Pancreas (tissue), 10 donors: Measurements from ENCODE around the gene TRIM17. TPM values are rescaled to one million over a fixed set of nuclear protein-coding genes. Genes with fewer than 3 reads are reported as not detected.

Experiments
- ATAC-seq, 4 donors: fragments of 200-7000 bp; cut with Tn5 transposase; one replicate each; pipeline versions ENCODE4 v1.8.0 to v1.9.1; 2020; ENCODE audit warnings: mild to moderate bottlenecking in 4 of 4, moderate library complexity in 4 of 4
- DNase-seq, 6 donors: peaks; one replicate each; pipeline ENCODE4 v3.0.0-alpha.2; 2020
- FAIRE-seq: peaks from 2 replicates; lab custom pipeline; 2012; peaks lifted over from hg19 to GRCh38; lab: Jason Lieb, UNC
- H3K27ac ChIP-seq, 4 donors: fragments of 200-600 bp; sonication (generic); 1 replicate in 3 of 4; 2 replicates in 1 of 4; pipeline versions ENCODE4 v1.5.0 to v1.8.0; 2020
- H3K27me3 ChIP-seq, 4 donors: fragments of 200-600 bp; one replicate each; pipeline ENCODE4 v1.8.0; 2021
- H3K36me3 ChIP-seq, 3 donors: fragments of 200-600 bp; sonication (generic) in 1 of 3; one replicate each; pipeline versions ENCODE4 v1.5.0 to v1.8.0; 2020 to 2021
- H3K4me1 ChIP-seq, 3 donors: fragments of 200-600 bp; one replicate each; pipeline ENCODE4 v1.8.0; 2021
- H3K4me3 ChIP-seq, 4 donors: fragments of 200-600 bp; sonication (generic) in 2 of 4; one replicate each; pipeline versions ENCODE4 v1.5.0 to v1.8.0; 2020 to 2021
- H3K9me3 ChIP-seq, 4 donors: fragments of 200-600 bp; one replicate each; pipeline ENCODE4 v1.8.0; 2021
- WGBS, 2 donors: extraction: QIAGEN DNeasy Blood & Tissue Kit; methylation state at CpG; one replicate each; pipeline ENCODE4 v1.1.7; 2013; 5-methylcytosine and 5-hydroxymethylcytosine counted together
- intact Hi-C, 3 donors: fragments of 100-400 bp; cut with DNase I; formaldehyde crosslinking; loops; one replicate each; pipeline versions ENCODE4 v1.11.1 to v1.14.2; 2022
- polyA plus RNA-seq, 2 donors: library from polyadenylated mRNA; stranded (reverse); fragments of 200-250 nt; gene quantifications; one replicate each; pipeline ENCODE4 v1.2.3, GENCODE V29; 2013
- total RNA-seq, 6 donors: library from RNA; stranded (reverse); fragmentation: NEBNext Ultra II Directional in 4 of 6; extraction: Animal tissue kit (Norgen Biotek cat#: 25700) in 4 of 6; gene quantifications; one replicate each; pipeline versions ENCODE4 v1.2.1 to v1.2.4, GENCODE V29; 2021 to 2023
- TF ChIP-seq, protein P1 (sequence below), 4 donors: fragments of 200-600 bp; sonication (generic) in 3 of 4; IDR thresholded peaks; one replicate each; pipeline versions ENCODE4 v1.5.0 to v1.8.0; 2021; ENCODE audit warnings: antibody characterized with exemption in 4 of 4
- donor health status: healthy with polysubstance abuse.
- donor health status: DM: no; HTN: no; CAD: no; lungs with moderate emphysema.
- donor health status: DM: no; HTN: no; CAD: no.
- donor health status: control.
- donor health status: control.
- donor health status: Bipolar disorder and iron deficiency.
- donor health status: DM: yes; HTN: yes; CAD: no.
- donor health status: DM: no; HTN: no; CAD: no.
- donor health status: DM: no; HTN: no; CAD: no.
- donor health status: DM: yes; HTN: yes; CAD: no.

The TRIM17 gene
- total and polyA plus RNA-seq, 8 donors, result 0.14 to 2.4 (median 0.38) TPM; not detected in 1

DNA sequence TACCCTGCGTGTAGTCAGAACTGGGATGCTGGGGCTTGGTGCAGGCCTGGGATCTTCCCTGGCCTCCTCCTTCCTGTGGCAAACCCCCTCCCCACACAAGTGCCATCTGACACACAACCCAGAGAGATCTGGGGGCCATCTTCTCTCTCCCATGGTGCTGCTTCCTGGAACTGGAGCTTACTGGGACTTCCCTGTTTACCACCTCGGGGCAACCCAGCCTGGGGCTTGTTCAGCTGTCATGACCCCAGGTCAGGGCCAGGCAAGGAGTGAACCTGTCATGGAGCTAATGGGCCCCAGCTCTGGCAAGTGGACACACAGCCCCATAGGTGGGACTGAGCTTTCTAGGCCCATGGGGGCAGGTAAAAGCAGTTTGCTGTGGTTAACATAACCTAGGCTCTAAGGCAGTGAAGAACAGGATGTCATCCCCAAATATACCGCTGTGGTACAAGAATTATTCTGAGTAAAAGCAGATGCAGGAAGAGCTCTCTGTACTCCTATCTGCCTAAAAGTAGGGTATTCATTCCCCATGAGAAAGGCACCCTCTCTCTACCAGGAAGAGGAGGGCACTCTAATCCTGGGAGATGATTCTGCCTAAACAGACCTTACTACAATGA, 12.4 kb downstream of the TRIM17 start:
- intact Hi-C loops, result no loop called here
- ATAC-seq (no peak), DNase-seq (no peak), FAIRE-seq (no peak)
- peaks cover 0 to 7% (median 4%) of the 10 kb centered on the region in 3 donors for H3K36me3 ChIP-seq
- peak overlapping the region in 1 of 4 donors; percentile 99 for H3K4me3 ChIP-seq
- no peak overlapping the region for H3K27ac ChIP-seq
- WGBS, 2 donors, result 82 to 88% methylated on average over 3 of the region's 3 CpGs
- TF ChIP-seq, protein P1, sequence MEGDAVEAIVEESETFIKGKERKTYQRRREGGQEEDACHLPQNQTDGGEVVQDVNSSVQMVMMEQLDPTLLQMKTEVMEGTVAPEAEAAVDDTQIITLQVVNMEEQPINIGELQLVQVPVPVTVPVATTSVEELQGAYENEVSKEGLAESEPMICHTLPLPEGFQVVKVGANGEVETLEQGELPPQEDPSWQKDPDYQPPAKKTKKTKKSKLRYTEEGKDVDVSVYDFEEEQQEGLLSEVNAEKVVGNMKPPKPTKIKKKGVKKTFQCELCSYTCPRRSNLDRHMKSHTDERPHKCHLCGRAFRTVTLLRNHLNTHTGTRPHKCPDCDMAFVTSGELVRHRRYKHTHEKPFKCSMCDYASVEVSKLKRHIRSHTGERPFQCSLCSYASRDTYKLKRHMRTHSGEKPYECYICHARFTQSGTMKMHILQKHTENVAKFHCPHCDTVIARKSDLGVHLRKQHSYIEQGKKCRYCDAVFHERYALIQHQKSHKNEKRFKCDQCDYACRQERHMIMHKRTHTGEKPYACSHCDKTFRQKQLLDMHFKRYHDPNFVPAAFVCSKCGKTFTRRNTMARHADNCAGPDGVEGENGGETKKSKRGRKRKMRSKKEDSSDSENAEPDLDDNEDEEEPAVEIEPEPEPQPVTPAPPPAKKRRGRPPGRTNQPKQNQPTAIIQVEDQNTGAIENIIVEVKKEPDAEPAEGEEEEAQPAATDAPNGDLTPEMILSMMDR (IDR thresholded peaks at IDR 0.05), result no peak
- H3K4me1 ChIP-seq, result peaks cover 0 to 18% (median 11%) of the 10 kb centered on the region in 3 donors
- H3K27me3 ChIP-seq, result no peaks in the 10 kb centered on the region
- no peaks in the 10 kb centered on the region for H3K9me3 ChIP-seq

DNA sequence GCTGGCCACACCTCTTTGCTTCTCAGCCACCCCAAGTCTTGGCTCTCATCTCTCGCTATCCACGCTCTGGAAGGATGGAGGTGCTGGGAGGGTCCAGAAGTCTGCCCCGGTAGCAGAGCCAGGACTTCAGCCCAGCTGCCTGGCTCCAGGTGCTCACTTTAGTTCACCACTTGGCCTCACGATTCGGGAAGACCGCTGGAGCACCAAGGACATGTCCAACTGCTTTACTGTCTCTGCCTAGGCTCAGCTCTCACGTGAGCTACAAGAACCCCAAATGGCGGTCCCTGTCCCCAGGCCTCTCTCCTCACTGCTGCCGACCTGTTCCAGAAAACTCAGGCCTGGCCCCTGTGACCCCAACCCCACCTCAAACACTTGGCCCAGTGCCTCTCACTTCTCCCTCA, 13.4 kb downstream of the TRIM17 start:
- 92 to 98% methylated on average over 9 of the region's 9 CpGs for WGBS, 2 donors
- Histone ChIP-seq H3K36me3 (peaks cover 0 to 7% (median 4%) of the 10 kb centered on the region in 3 donors), H3K27ac (no peak overlapping the region), H3K4me1 (peaks cover 0 to 18% (median 11%) of the 10 kb centered on the region in 3 donors), H3K27me3 (no peaks in the 10 kb centered on the region), H3K4me3 (no peak overlapping the region), H3K9me3 (no peaks in the 10 kb centered on the region)
- TF ChIP-seq, protein P1 (IDR thresholded peaks at IDR 0.05), result no peak
- DNase-seq (no peak), ATAC-seq (no peak), FAIRE-seq (no peak)
- intact Hi-C loops, result no loop called here

DNA sequence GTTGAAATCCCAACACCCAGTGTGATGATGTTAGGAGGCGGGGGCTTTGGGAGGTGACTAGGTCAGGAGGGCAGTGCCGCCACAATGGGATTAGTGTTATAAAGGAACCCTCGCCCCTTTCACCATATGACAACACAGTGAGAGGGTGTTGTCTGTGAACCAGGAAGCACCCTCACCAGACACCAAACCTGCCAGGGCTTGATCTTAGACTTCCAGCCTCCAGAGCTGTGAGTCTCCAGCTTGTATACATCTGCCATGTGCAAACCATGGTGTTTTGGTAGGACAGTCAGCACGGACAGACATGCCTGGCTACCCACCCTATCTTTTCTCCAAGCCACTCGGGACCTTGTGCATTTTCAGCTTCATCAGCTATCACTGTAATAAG, 14.0 kb downstream of the TRIM17 start:
- H3K27me3 ChIP-seq, result no peaks in the 10 kb centered on the region
- peaks cover 0 to 7% (median 4%) of the 10 kb centered on the region in 3 donors for H3K36me3 ChIP-seq
- no peak overlapping the region for H3K4me3 ChIP-seq
- DNase-seq (no peak), ATAC-seq (no peak), FAIRE-seq (no peak)
- H3K4me1 ChIP-seq, result peaks cover 0 to 18% (median 11%) of the 10 kb centered on the region in 3 donors
- TF ChIP-seq, protein P1 (IDR thresholded peaks at IDR 0.05), result no peak
- 92 to 98% methylated on average over 5 of the region's 5 CpGs for WGBS, 2 donors
- intact Hi-C loops, result no loop called here
- H3K27ac ChIP-seq, result no peak overlapping the region
- no peaks in the 10 kb centered on the region for H3K9me3 ChIP-seq

DNA sequence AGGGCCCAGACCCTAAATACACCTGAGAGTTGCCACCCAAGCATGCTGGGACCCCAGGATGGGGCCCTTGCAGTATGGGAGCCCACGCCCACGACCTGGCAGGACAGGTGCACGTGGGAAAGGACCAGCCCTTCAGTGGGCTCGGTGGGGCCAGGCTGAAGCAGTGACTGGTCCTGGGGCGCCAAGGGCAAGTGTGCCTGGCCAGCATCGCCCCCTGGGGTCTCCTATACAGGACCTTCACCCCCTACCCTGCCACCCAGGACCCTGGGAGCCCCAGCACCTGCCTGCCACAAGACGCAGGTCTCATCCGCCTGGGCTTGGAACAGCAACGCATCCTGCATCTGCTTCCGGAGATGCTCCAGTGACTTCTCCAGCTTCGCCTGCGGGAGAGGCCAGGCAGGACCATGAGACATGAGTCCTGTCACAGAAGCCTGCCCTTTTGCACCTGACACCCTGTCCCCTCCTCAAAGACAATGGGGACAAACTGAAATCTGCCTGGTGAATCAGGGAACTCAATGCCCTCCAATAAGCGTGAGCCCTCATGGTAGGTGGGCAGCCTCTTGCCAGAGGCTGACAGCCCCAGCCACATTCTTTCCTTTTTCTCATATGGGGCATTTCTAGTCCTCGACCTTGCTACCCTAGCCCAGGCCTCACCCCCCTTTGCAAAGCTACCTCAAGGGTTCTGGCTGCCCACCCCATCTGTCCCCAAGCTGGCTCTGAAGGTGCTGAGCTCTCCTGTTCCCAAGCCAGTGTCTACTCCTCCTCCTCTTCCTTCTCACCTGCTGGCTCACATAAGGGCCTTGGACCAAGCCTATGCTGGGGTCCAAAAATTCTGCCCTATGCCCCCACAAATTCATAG, 14.7 kb downstream of the TRIM17 start:
- Histone ChIP-seq H3K27ac (no peak overlapping the region), H3K4me3 (no peak overlapping the region), H3K27me3 (no peaks in the 10 kb centered on the region), H3K9me3 (no peaks in the 10 kb centered on the region), H3K4me1 (peaks cover 0 to 18% (median 11%) of the 10 kb centered on the region in 3 donors), H3K36me3 (peaks cover 0 to 7% (median 4%) of the 10 kb centered on the region in 3 donors)
- ATAC-seq (no peak), DNase-seq (peak in 1 of 6 donors; percentile 46), FAIRE-seq (no peak)
- 92 to 93% methylated on average over 14 of the region's 14 CpGs for WGBS, 2 donors
- TF ChIP-seq, protein P1 (IDR thresholded peaks at IDR 0.05), result no peak
- intact Hi-C loops, result no loop called here
